GM21381 (cell line): ENCODE results near the gene PRDM11.

Source experiments
- ATAC-seq: cut with Tn5 transposase; IDR thresholded peaks from one replicate; pipeline ENCODE4 v1.9.1; 2021; ENCODE audit warnings: mild to moderate bottlenecking, moderate library complexity; ENCODE audit not compliant: unreplicated experiment

PRDM11 gene

DNA sequence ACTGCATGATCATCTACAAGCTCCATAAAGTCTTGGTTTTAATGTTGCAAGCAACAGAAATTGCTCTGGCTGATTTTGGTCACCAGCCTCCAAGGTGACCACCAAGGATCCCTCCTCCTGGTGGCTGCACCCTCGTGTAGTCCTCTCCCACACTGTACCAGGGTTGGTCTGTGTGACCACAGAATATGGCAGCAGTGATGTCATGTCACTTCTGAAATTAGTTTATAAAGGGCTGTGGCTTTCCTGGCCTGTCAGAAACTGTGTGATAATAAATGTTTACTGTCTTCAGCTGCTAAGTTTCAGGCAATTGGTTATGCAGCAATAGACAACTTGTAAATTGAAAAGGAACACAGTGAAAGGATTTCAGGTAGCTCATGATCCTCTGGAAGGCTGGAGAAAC is 5.3 kb upstream of the PRDM11 start:
- ATAC-seq = no peak

DNA sequence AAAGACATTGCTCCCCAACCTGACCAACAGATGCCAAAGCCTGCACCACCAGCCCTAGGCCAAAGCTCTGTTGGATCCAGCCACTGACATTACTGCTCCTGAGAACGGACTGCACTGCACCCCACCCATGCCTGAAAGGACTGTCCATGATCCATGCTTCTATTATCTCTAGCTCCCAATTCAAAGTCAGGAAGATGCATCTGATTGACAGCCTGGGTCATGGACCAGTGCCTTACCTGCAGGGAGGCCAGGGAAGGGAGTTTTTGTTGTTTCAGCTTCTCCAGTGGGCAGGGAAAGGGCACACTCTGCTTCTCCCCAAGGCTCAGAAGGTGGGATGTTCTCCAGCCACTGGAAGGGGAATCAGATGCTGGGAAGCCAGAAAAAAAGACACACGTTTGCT is 4.8 kb upstream of the PRDM11 start:
- no peak for ATAC-seq

DNA sequence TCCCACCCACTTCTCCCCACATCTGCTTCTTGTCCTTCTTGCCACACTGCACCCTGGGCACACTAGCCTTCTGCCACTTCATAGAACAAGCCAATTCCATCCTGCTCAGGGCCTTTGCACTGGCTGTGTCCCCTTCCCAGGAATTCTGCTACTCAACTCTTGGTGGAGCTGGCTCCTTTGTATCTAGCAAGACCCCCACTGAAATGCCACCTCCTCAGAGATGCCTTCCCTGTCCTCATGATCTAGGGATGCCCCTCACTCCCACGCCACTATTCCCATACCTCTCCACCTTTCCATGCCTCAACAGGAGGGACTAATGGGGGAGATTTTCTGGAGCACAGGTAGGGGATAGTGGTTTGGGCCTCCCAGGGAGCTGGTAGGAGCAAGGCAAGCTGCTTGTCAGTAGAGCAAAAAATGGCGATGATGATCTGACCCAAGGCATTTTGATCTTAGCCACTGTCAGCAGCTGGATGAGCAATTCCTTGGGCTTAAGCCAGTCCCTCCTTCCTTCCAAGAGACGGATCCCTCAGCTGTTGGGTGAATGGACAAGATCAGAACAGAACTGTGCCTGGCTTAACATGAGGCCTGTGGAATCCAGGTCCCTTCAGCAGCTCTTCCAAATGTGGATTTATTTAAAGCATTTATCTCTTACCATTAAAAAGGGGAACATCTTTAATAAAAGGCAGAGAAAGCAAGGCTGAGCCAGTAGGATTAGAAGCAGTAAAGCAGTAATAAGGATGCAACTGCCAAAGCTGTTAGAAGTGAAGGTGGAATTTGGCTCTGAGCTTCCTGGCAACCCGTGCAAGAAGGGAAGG is 4.0 kb upstream of the PRDM11 start:
- ATAC-seq = no peak

DNA sequence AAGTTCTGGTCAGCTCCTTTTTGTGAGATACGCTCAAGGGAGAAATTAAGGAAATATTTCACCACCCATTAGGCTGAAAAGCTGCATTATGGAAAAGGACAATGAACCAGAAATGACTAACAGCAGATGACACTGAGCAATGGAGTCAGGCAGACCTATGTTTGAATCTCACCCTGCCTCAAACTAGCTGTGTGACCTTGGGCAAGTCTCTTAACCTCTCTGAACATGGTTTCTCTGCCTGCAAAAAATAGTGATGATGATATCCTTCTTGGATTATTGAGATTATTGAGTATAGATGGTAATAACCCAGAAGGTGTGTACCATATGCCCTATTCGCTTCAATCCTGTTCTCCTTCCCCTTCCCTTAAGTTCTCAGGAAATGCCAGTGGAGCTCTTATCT is 2.9 kb upstream of the PRDM11 start:
- ATAC-seq = no peak

DNA sequence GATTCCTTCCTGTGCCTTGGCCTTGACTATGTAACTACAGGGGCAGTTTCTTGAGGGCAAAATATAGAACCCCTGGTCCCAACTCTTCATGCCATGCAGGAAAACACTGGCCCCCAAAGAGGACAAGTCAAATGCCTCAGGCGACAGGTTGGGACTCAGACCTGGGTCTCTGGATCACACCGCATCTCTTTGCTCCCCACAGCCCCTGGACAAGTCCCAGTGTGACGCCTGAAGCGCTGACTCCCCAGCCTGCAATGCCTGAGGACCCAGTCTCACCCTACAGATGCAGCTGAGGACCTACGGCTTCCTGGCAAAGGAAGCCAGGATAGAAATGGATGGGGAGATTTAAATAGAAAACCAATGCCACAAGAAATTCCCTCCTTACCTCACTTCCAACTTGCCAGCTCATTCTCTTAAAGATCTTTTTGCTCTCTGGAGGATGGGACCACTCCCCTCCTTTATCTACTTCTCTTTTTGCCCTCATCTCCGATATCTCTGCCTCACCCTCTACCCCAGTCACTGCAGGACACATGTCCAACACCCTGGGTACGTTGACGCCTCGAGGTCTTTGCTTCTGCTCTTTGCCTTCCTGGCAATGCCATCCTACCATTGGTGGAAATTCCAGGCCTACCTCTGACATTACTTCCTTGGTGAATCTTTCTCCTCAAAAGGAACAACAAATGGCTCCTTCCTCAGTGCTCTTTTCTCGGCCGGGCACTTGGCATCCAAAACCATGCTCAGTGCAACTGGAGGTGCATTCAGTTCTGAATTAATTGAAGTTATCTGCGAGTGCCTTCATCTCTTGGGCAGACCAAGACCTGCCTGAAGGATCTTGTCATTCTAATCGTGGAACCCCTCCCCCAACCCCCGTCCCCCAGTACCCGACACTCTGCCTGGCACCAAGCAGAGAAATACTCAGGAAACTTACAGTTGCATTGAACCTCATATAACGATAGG is 2.0 kb upstream of the PRDM11 start:
- no peak for ATAC-seq

GRCh38 chr11:45145083-45145378 is 1.4 kb upstream of the PRDM11 start:
- no peak for ATAC-seq

- ATAC-seq = no peak
These were observed 914 bp upstream of the PRDM11 start for GRCh38 chr11:45145379-45146071.

DNA sequence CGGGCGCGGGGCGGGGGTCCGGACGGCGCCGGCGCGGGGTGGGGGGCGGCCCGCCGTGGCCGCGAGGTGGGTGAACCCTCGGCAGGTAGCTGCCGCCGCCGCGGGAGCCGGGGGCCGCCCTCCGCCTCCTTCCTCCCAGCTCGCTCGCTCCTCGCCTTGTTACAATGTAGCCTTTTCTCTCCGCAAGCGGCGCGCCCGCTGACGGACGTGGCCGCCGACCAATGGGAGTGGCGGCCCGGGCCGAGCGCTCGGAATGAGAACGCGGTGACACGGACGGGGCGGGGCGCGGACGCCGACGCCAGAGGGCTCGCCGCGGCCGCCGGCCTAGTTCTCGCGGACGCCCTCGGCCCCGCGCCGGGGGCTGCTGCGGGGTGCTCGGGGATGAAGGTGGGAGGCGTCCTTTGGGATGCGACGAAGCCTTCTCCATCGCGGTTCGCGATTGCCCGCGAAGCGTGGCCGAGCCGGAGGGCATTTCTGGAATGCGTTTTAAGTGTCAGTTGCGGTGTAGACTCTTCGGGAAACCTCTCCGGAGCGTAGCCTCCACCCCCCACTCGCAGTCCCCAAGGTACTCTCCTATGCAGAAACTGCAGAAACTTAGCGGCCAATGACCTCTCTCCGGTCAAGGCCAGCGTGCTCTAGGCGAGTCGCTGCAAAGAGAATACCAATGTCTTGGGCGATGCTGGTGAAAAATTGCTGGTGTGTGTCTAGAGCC is 734 bp downstream of the PRDM11 start:
- ATAC-seq = peak; percentile 99

DNA sequence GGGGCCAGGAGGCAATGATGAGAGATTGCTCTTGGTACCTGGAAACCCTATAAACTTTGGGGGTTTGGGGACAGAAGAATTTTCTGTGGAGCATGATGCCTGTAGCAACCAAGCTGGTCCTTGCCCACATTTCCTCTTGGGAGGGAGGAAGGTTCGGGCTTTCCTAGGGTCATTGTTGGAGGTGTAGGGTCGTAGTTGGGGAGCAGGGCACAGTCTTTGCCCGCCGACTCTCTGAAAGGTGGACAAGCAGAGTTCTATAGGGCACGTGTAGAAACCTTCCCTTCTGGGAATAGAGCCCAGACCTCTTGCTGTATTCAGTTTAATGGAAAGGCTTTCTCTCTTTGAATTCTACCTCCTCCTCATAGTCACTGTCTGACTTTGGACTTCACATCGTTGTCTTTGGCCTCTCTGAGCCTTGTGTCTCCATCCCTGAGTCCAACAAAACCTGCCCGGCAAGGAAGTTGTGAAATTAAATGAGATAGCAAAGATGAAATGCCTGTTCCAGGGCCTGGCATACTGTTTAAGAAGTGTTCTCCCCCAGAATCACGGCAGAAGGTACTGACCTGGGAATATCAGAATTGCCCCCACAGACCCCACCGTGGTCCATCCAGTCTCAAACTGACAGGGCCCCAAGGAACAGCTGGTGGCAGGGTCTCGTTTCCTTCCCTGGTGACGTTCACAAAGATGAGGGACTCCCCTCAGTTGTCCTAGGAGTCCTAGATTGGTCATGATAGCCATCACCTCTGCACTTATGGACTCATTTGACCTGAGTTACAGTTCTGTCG is 1.6 kb downstream of the PRDM11 start:
- no peak for ATAC-seq

- no peak for ATAC-seq
These were observed 3.1 kb downstream of the PRDM11 start for GRCh38 chr11:45149483-45150056.

DNA sequence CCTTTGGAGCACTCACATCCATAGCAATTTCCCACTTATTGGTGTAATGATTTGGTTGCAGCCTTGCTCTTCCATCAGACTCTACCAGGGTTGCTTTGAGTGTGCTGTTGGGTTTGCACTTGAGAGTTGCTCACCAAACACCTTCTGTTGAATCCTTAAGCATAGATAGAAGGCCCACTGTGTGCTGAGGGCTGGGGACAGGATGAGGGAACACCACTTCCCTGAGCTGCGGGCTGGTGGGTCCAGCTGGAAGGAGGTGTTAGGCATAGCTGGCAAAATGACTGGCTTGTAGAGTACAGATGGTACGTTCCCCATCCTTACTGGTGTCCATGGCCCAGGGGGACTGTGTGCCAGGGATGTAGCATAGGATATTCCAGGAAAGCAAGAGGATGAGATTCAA is 3.9 kb downstream of the PRDM11 start:
- no peak for ATAC-seq

- ATAC-seq = no peak
These were observed 4.5 kb downstream of the PRDM11 start for GRCh38 chr11:45150943-45151342.

GRCh38 chr11:45151362-45151982 is 5.0 kb downstream of the PRDM11 start:
- no peak for ATAC-seq

DNA sequence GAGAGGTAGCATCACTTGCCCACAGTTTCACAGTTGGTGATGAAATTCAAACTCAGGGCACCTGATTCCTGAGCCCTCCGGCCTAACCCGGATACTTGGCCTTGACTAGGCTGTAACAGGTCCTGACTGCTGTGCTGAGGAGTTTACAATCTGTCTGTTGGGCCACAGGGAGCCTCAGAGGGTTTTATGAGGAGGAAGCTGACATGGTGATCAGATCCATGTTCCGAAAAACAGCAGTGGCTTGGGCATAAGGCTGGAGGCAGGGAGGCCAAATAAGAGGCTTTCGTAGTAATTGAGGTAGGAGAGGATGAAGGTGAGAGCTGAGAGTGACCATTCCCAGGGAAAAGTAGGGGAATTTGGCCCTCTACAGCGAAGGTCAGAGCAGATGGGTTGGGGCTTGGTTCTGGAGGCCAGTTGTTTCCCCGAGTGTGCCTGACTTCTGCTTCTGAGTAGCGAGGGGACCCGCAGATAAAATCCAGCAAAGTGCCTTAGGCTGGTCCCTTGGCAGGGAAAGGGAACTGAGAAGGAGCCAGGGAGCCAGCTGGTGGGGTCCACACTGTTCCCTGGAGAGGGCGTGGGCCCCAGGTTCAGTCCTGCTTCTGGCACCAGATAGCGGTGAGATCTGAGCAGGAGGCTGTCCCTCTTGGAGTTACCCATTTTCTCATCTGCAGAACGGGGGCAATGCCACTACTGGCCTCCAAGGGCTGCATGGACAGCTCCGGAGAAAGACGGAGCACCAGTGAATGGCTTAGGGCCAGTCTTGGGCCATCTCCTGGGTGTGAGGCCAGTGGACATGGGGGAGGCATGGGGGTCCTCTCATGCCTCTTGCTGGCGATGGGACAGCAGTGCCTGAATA is 6.5 kb downstream of the PRDM11 start:
- no peak for ATAC-seq

GRCh38 chr11:45154276-45154675 is 7.8 kb downstream of the PRDM11 start:
- no peak for ATAC-seq

- no peak for ATAC-seq
These were observed 8.7 kb downstream of the PRDM11 start for GRCh38 chr11:45155058-45155551.

DNA sequence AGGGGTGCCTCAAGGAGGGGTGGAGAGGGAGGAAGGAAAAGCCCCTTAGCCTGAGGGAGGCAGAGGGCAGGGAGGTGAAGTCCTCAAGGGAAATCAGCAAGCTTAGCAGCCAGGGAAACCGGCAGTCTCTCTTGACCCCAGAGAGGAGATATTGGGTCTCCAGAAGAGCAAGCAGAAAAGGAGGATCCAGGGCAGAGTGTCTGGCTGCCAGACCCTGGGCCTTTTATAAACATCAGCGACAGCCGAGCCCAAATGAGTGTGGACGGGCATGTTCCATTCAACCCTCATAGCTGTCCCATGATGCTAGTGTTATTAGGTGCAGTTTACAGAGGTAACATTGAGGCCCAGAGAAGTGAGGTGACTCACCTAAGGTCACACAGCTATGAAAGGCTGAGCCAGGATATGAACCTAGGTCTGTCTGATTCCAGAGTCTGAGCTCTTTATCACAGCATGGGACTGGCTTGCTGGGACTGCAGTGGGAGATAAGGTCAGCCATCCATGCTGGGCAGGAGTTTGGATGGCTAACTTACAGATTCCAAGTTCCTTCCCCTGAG is 9.3 kb downstream of the PRDM11 start:
- ATAC-seq = no peak

- ATAC-seq = no peak
These were observed 9.8 kb downstream of the PRDM11 start for GRCh38 chr11:45156201-45156600.
